SK-N-SH (cell line): ENCODE measurements around the gene SGMS2. TPM values are rescaled to one million over a fixed set of nuclear protein-coding genes. Genes with fewer than 3 reads are reported as not detected.

Source experiments
- CTCF ChIA-PET: fragments of 300-600, 350-600 bp; formaldehyde crosslinking; extraction: SDS; loops from one replicate; lab custom pipeline; 2021; lab: Yijun Ruan, JAX
- POLR2A ChIA-PET: fragments of 350-600 bp; sonication (Branson Sonifier 250); formaldehyde crosslinking; extraction: SDS; loops from one replicate; lab custom pipeline; 2020; ENCODE audit warnings: antibody characterized with exemption, inconsistent platforms; lab: Yijun Ruan, JAX
- DNase-seq: peaks from one replicate; pipeline ENCODE4 v3.0.0; 2012
- H2AFZ ChIP-seq: fragments of 200-600 bp; sonication (generic); 2 replicates; pipeline ENCODE4 v1.8.1; 2016; ENCODE audit warnings: antibody characterized with exemption, mild to moderate bottlenecking, low read depth
- H3F3A ChIP-seq: fragments of 200-600 bp; sonication (generic); replicated peaks from 2 replicates; pipeline ENCODE3; 2016; ENCODE audit warnings: antibody characterized with exemption, mild to moderate bottlenecking; ENCODE audit not compliant: insufficient read depth
- H3K27ac ChIP-seq, 2 experiments: fragments of 200-500 bp in 1 of 2; fragments of 200-600 bp in 1 of 2; sonication (Bioruptor generic) in 1 of 2; sonication (generic), shearing (Covaris generic) in 1 of 2; 2 replicates each; pipeline versions ENCODE4 v1.5.1 to v1.6.1; 2014 to 2016; ENCODE audit warnings: low read depth in 2 of 2, inconsistent platforms in 1 of 2, low read length in 1 of 2, mild to moderate bottlenecking in 1 of 2, mixed read lengths in 1 of 2
- H3K27me3 ChIP-seq: fragments of 200-600 bp; sonication (generic), shearing (Covaris generic); 2 replicates; pipeline ENCODE4 v1.6.1; 2016; ENCODE audit warnings: mixed run types; ENCODE audit not compliant: insufficient read depth
- H3K36me3 ChIP-seq, 2 experiments: fragments of 200-500 bp in 1 of 2; fragments of 200-600 bp in 1 of 2; sonication (Bioruptor generic) in 1 of 2; sonication (generic) in 1 of 2; replicated peaks in 1 of 2; 2 replicates each; pipeline versions ENCODE3 to v1.5.1; 2014 to 2016; ENCODE audit warnings: low read length in 1 of 2, mild to moderate bottlenecking in 1 of 2; ENCODE audit not compliant: insufficient read depth in 2 of 2, control insufficient read depth in 1 of 2
- H3K4me1 ChIP-seq, 2 experiments: fragments of 200-500 bp in 1 of 2; fragments of 200-600 bp in 1 of 2; sonication (Bioruptor generic) in 1 of 2; sonication (generic), shearing (Covaris generic) in 1 of 2; 2 replicates each; pipeline versions ENCODE4 v1.5.1 to v1.6.1; 2014 to 2016; ENCODE audit warnings: low read depth in 1 of 2, low read length in 1 of 2, mixed run types in 1 of 2; ENCODE audit not compliant: insufficient read depth in 2 of 2, control insufficient read depth in 1 of 2
- H3K4me2 ChIP-seq: fragments of 200-600 bp; sonication (generic), shearing (Covaris generic); 2 replicates; pipeline ENCODE4 v1.6.1; 2017; ENCODE audit warnings: mixed run types
- H3K4me3 ChIP-seq, 2 experiments: fragments of 200-500 bp in 1 of 2; fragments of 200-600 bp in 1 of 2; sonication (Bioruptor generic) in 1 of 2; sonication (generic), shearing (Covaris generic) in 1 of 2; 2 replicates each; pipeline versions ENCODE4 v1.5.1 to v1.8.1; 2014 to 2016; ENCODE audit warnings: low read depth in 2 of 2, inconsistent platforms in 1 of 2, low read length in 1 of 2, mild to moderate bottlenecking in 1 of 2, mixed read lengths in 1 of 2, moderate library complexity in 1 of 2
- H3K79me2 ChIP-seq: fragments of 200-600 bp; sonication (generic); 2 replicates; pipeline ENCODE4 v1.8.1; 2017; ENCODE audit warnings: mild to moderate bottlenecking; ENCODE audit not compliant: insufficient read depth
- H3K9ac ChIP-seq: fragments of 200-600 bp; sonication (generic); 2 replicates; pipeline ENCODE4 v1.6.1; 2017; ENCODE audit warnings: mixed run types
- H3K9me2 ChIP-seq: fragments of 200-600 bp; sonication (generic); 2 replicates; pipeline ENCODE4 v1.6.1; 2017; ENCODE audit warnings: mixed run types
- H3K9me3 ChIP-seq: fragments of 200-600 bp; sonication (generic); 2 replicates; pipeline ENCODE4 v1.6.1; 2017; ENCODE audit warnings: mixed run types, mild to moderate bottlenecking, moderate library complexity
- H4K20me1 ChIP-seq: fragments of 200-600 bp; sonication (generic); 2 replicates; pipeline ENCODE4 v1.6.1; 2017; ENCODE audit warnings: mild to moderate bottlenecking, mixed run types; ENCODE audit not compliant: insufficient read depth
- CHD2 ChIP-seq: fragments of 150-350 bp; IDR thresholded peaks from 2 replicates; pipeline ENCODE4 v1.6.1; 2018; ENCODE audit warnings: low read length; ENCODE audit not compliant: partially characterized antibody
- EP300 ChIP-seq, 2 experiments: IDR thresholded peaks; 2 replicates each; pipeline versions ENCODE4 v1.4.0 to v1.6.1; 2012; ENCODE audit warnings: borderline replicate concordance in 1 of 2, low read depth in 1 of 2, low read length in 1 of 2
- EZH2phosphoT487 ChIP-seq: fragments of 200-600 bp; sonication (generic); IDR thresholded peaks from 2 replicates; pipeline ENCODE4 v1.6.1; 2017; ENCODE audit warnings: low read depth, mixed run types, mild to moderate bottlenecking, antibody characterized with exemption, moderate library complexity, borderline replicate concordance
- FOXJ3 ChIP-seq: sonication (generic); formaldehyde crosslinking; IDR thresholded peaks from 2 replicates; pipeline ENCODE4 v1.5.1; 2020; ENCODE audit warnings: mild to moderate bottlenecking, missing genetic modification reagents
- GATA2 ChIP-seq: sonication (generic); formaldehyde crosslinking; IDR thresholded peaks from 2 replicates; pipeline ENCODE4 v1.5.0; 2020; ENCODE audit warnings: mild to moderate bottlenecking, missing genetic modification reagents
- POLR2AphosphoS5 ChIP-seq: IDR thresholded peaks from 2 replicates; pipeline ENCODE4 v1.6.1; 2012; ENCODE audit warnings: low read depth, low read length
- RCOR1 ChIP-seq: fragments of 150-350 bp; IDR thresholded peaks from 2 replicates; pipeline ENCODE4 v1.6.1; 2017; ENCODE audit warnings: antibody characterized with exemption, low read length
- RXRA ChIP-seq: IDR thresholded peaks from 2 replicates; pipeline ENCODE4 v1.4.0; 2012; ENCODE audit warnings: low read depth, mild to moderate bottlenecking, borderline replicate concordance
- TCF12 ChIP-seq: IDR thresholded peaks from 2 replicates; pipeline ENCODE4 v1.4.0; 2012
- TEAD4 ChIP-seq: IDR thresholded peaks from 2 replicates; pipeline ENCODE4 v1.4.0; 2012; ENCODE audit warnings: mild to moderate bottlenecking, borderline replicate concordance; ENCODE audit not compliant: insufficient read depth
- YY1 ChIP-seq: IDR thresholded peaks from 2 replicates; pipeline ENCODE4 v1.4.0; 2012; ENCODE audit warnings: low read depth, mild to moderate bottlenecking
- WGBS: methylation state at CpG from one replicate; pipeline ENCODE4 v1.1.6; 2017; ENCODE audit warnings: low lambda C conversion rate; 5-methylcytosine and 5-hydroxymethylcytosine counted together
- polyA plus RNA-seq, 3 experiments: library from polyadenylated mRNA; depleted of rRNA; stranded (reverse); fragments of >200 nt; gene quantifications; 2 replicates each; pipeline ENCODE4 v1.2.3, GENCODE V29; 2012
- TF ChIP-seq, protein P1 (sequence below): fragments of 150-350 bp; IDR thresholded peaks from 2 replicates; pipeline ENCODE4 v1.6.1; 2016; ENCODE audit warnings: mild to moderate bottlenecking, low read depth, low read length
- TF ChIP-seq, protein P2 (sequence below): fragments of 150-350 bp; IDR thresholded peaks from 2 replicates; pipeline ENCODE4 v1.6.1; 2017; ENCODE audit warnings: antibody characterized with exemption, low read length, low read depth, borderline replicate concordance
- TF ChIP-seq, protein P3 (sequence below): IDR thresholded peaks from 2 replicates; pipeline ENCODE4 v1.4.0; 2012; ENCODE audit warnings: low read depth, borderline replicate concordance
- TF ChIP-seq, protein P4 (sequence below): IDR thresholded peaks from 2 replicates; pipeline ENCODE4; 2012

The SGMS2 gene
- polyA plus RNA-seq, 1 of the 3 experiments (the other 2 are of a cell fraction) = 0.82 TPM

DNA sequence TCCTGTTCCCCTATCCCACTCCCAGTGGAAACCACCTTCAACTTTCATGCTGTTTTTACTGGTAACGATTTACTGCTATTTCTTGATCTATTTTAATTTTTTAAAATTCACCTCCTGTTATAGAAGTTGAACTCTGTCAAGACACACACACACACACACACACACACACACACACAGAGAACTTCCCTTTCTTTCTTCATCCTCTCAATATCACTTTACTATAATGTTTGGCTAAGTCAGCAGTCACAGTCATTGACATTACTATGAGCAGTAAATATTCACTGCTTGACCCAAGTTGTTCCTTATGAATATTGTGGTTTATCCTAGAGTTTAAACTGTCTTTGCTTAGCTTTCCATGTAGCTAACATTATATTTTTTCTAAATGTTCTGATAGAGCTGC is 24.0 kb upstream of the SGMS2 start:
- ChIA-PET CTCF (no interaction called here), POLR2A (no interaction called here)
- Histone ChIP-seq H3K9ac (no peak overlapping the region), H4K20me1 (no peaks in the 10 kb centered on the region), H3K9me3 (no peaks in the 10 kb centered on the region), H3K9me2 (no peaks in the 10 kb centered on the region), H3F3A (no peaks in the 10 kb centered on the region), H2AFZ (no peak overlapping the region), H3K4me3 (no peak overlapping the region), H3K79me2 (no peaks in the 10 kb centered on the region), H3K36me3 (no peaks in the 10 kb centered on the region), H3K4me1 (no peaks in the 10 kb centered on the region), H3K27ac (no peak overlapping the region)
- DNase-seq = no peak
- 4% methylated on average over 1 of the region's 1 CpG for WGBS
- TF ChIP-seq POLR2AphosphoS5 (no peak), GATA2 (CRISPR knock-in tag) (no peak), CHD2 (no peak), TEAD4 (no peak), EZH2phosphoT487 (no peak), YY1 (no peak), RCOR1 (no peak), RXRA (no peak), TCF12 (no peak), EP300 (IDR thresholded peaks at IDR 0.05; ENCODE audit: borderline replicate concordance in 1 of 2, low read depth in 1 of 2, low read length in 1 of 2) (no peak), FOXJ3 (CRISPR knock-in tag) (no peak)
- TF ChIP-seq, protein P1, sequence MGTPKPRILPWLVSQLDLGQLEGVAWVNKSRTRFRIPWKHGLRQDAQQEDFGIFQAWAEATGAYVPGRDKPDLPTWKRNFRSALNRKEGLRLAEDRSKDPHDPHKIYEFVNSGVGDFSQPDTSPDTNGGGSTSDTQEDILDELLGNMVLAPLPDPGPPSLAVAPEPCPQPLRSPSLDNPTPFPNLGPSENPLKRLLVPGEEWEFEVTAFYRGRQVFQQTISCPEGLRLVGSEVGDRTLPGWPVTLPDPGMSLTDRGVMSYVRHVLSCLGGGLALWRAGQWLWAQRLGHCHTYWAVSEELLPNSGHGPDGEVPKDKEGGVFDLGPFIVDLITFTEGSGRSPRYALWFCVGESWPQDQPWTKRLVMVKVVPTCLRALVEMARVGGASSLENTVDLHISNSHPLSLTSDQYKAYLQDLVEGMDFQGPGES = no peak
- TF ChIP-seq, protein P2, sequence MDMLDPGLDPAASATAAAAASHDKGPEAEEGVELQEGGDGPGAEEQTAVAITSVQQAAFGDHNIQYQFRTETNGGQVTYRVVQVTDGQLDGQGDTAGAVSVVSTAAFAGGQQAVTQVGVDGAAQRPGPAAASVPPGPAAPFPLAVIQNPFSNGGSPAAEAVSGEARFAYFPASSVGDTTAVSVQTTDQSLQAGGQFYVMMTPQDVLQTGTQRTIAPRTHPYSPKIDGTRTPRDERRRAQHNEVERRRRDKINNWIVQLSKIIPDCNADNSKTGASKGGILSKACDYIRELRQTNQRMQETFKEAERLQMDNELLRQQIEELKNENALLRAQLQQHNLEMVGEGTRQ = no peak
- TF ChIP-seq, protein P3, sequence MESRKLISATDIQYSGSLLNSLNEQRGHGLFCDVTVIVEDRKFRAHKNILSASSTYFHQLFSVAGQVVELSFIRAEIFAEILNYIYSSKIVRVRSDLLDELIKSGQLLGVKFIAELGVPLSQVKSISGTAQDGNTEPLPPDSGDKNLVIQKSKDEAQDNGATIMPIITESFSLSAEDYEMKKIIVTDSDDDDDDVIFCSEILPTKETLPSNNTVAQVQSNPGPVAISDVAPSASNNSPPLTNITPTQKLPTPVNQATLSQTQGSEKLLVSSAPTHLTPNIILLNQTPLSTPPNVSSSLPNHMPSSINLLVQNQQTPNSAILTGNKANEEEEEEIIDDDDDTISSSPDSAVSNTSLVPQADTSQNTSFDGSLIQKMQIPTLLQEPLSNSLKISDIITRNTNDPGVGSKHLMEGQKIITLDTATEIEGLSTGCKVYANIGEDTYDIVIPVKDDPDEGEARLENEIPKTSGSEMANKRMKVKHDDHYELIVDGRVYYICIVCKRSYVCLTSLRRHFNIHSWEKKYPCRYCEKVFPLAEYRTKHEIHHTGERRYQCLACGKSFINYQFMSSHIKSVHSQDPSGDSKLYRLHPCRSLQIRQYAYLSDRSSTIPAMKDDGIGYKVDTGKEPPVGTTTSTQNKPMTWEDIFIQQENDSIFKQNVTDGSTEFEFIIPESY = no peak
- TF ChIP-seq, protein P4, sequence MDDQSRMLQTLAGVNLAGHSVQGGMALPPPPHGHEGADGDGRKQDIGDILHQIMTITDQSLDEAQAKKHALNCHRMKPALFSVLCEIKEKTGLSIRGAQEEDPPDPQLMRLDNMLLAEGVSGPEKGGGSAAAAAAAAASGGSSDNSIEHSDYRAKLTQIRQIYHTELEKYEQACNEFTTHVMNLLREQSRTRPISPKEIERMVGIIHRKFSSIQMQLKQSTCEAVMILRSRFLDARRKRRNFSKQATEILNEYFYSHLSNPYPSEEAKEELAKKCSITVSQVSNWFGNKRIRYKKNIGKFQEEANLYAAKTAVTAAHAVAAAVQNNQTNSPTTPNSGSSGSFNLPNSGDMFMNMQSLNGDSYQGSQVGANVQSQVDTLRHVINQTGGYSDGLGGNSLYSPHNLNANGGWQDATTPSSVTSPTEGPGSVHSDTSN = no peak
- TF ChIP-seq, all 33 proteins: peak for 0
- Histone ChIP-seq H3K27me3 (peaks cover 17% of the 10 kb centered on the region; the same call in 1 of the 2 replicates), H3K4me2 (no peak overlapping the region)
